ENCODE results near the gene KIF26A.

- TF ChIP-seq, protein P1, sequence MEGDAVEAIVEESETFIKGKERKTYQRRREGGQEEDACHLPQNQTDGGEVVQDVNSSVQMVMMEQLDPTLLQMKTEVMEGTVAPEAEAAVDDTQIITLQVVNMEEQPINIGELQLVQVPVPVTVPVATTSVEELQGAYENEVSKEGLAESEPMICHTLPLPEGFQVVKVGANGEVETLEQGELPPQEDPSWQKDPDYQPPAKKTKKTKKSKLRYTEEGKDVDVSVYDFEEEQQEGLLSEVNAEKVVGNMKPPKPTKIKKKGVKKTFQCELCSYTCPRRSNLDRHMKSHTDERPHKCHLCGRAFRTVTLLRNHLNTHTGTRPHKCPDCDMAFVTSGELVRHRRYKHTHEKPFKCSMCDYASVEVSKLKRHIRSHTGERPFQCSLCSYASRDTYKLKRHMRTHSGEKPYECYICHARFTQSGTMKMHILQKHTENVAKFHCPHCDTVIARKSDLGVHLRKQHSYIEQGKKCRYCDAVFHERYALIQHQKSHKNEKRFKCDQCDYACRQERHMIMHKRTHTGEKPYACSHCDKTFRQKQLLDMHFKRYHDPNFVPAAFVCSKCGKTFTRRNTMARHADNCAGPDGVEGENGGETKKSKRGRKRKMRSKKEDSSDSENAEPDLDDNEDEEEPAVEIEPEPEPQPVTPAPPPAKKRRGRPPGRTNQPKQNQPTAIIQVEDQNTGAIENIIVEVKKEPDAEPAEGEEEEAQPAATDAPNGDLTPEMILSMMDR (IDR thresholded peaks at IDR 0.05; ENCODE audit: low read length) = no peak
- TF ChIP-seq EZH2 (IDR thresholded peaks at IDR 0.05; ENCODE audit: borderline replicate concordance, low read length) = no peak
Measured at GRCh38 chr14:104111301-104112112, 26.9 kb upstream of the KIF26A start.

All from OCI-LY1 (cell line).